SK-N-SH (cell line): ENCODE results near the gene TAF11L10.
"Not testable (repeated sequence)": the region's sequence is repeated elsewhere in the genome, so short reads cannot be mapped to it uniquely, and the experiment has no call there.

Source experiments
- CTCF ChIP-seq: fragments of 200-600 bp; sonication (generic); IDR thresholded peaks from 2 replicates; pipeline ENCODE4 v1.6.1; 2017; ENCODE audit warnings: antibody characterized with exemption, mild to moderate bottlenecking, moderate library complexity
- GABPA ChIP-seq: IDR thresholded peaks from 2 replicates; pipeline ENCODE4 v1.4.0; 2012; ENCODE audit warnings: low read depth, mild to moderate bottlenecking
- GATA2 ChIP-seq: sonication (generic); formaldehyde crosslinking; IDR thresholded peaks from 2 replicates; pipeline ENCODE4 v1.5.0; 2020; ENCODE audit warnings: mild to moderate bottlenecking, missing genetic modification reagents
- IRF3 ChIP-seq: fragments of 150-350 bp; IDR thresholded peaks from 2 replicates; pipeline ENCODE4 v1.6.1; 2016; ENCODE audit warnings: mild to moderate bottlenecking, low read depth, low read length
- NFIC ChIP-seq: IDR thresholded peaks from 2 replicates; pipeline ENCODE4 v1.4.0; 2012; ENCODE audit warnings: borderline replicate concordance
- NRF1 ChIP-seq: IDR thresholded peaks from 2 replicates; pipeline ENCODE4 v1.6.1; 2012; ENCODE audit warnings: low read depth, mild to moderate bottlenecking, low read length
- POLR2AphosphoS5 ChIP-seq: IDR thresholded peaks from 2 replicates; pipeline ENCODE4 v1.6.1; 2012; ENCODE audit warnings: low read depth, low read length
- RAD21 ChIP-seq: IDR thresholded peaks from 2 replicates; pipeline ENCODE4 v1.6.1; 2012; ENCODE audit warnings: mild to moderate bottlenecking, low read length
- REST ChIP-seq: IDR thresholded peaks from 2 replicates; pipeline ENCODE4 v1.6.1; 2012; ENCODE audit warnings: mild to moderate bottlenecking, low read depth, low read length, moderate library complexity
- RXRA ChIP-seq: IDR thresholded peaks from 2 replicates; pipeline ENCODE4 v1.4.0; 2012; ENCODE audit warnings: low read depth, mild to moderate bottlenecking, borderline replicate concordance
- SIN3A ChIP-seq: IDR thresholded peaks from 2 replicates; pipeline ENCODE4 v1.6.1; 2012; ENCODE audit warnings: low read depth, mild to moderate bottlenecking, low read length, moderate library complexity, borderline replicate concordance
- ZBTB33 ChIP-seq: IDR thresholded peaks from 2 replicates; pipeline ENCODE4 v1.4.0; 2012; ENCODE audit warnings: low read depth, borderline replicate concordance

GRCh38 chr5:17590860-17591259 lies 6.8 kb downstream of the TAF11L10 start, which contains the start of gene TAF11L8:
- not testable (repeated sequence) for TF ChIP-seq GABPA; CTCF; RAD21; NFIC; IRF3; REST; ZBTB33; NRF1; RXRA; SIN3A; POLR2AphosphoS5; GATA2 (CRISPR knock-in tag)
